ENCODE results near the gene TNK1.

DNA sequence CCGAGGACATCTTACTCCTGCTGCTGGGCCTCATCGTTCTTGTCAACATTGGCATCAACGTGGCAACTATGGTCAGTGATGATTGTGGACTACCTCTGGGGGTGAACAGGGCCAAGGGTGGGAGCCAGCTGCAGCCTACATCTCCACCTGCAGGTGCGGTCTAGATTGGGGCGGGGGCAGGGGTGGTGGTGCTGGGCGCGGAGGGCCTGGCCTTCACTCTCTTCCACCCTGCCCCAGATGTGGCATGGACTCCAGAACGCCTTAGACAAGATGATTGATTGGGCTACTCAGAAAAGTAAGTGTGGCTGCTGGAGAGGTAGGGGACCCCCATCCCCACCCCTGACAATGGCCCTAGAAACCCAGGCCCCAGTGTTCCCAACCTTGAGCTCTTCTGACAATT is 44.9 kb downstream of the TNK1 start:
- TF ChIP-seq, protein P1, sequence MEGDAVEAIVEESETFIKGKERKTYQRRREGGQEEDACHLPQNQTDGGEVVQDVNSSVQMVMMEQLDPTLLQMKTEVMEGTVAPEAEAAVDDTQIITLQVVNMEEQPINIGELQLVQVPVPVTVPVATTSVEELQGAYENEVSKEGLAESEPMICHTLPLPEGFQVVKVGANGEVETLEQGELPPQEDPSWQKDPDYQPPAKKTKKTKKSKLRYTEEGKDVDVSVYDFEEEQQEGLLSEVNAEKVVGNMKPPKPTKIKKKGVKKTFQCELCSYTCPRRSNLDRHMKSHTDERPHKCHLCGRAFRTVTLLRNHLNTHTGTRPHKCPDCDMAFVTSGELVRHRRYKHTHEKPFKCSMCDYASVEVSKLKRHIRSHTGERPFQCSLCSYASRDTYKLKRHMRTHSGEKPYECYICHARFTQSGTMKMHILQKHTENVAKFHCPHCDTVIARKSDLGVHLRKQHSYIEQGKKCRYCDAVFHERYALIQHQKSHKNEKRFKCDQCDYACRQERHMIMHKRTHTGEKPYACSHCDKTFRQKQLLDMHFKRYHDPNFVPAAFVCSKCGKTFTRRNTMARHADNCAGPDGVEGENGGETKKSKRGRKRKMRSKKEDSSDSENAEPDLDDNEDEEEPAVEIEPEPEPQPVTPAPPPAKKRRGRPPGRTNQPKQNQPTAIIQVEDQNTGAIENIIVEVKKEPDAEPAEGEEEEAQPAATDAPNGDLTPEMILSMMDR (conservative IDR thresholded peaks at IDR 0.05; ENCODE audit: low read depth, low read length), result no peak
- TF ChIP-seq EZH2 (IDR thresholded peaks at IDR 0.05; ENCODE audit: borderline replicate concordance, low read depth, low read length, poor library complexity, severe bottlenecking), result no peak
